Astrocyte (in vitro differentiated cells and primary cell): ENCODE data around the gene GPC3. TPM values are rescaled to one million over a fixed set of nuclear protein-coding genes. Genes with fewer than 3 reads are reported as not detected.

ENCODE experiments used
- DNase-seq: peaks from one replicate; pipeline ENCODE4 v3.0.0-alpha.2; 2010; ENCODE audit warnings: low read depth
- FAIRE-seq: peaks from 2 replicates; lab custom pipeline; 2011; peaks lifted over from hg19 to GRCh38; lab: Jason Lieb, UNC
- H2AFZ ChIP-seq: 2 replicates; pipeline ENCODE4 v1.6.0; 2012; ENCODE audit warnings: low read depth, low read length, inconsistent platforms
- H3K27ac ChIP-seq: 2 replicates; pipeline ENCODE4 v1.5.1; 2011; ENCODE audit warnings: low read depth, low read length, inconsistent platforms
- H3K27me3 ChIP-seq: 2 replicates; pipeline ENCODE4 v1.6.0; 2011; ENCODE audit warnings: low read length, inconsistent platforms; ENCODE audit not compliant: insufficient read depth
- H3K36me3 ChIP-seq: 2 replicates; pipeline ENCODE4 v1.5.1; 2011; ENCODE audit warnings: low read length, inconsistent platforms; ENCODE audit not compliant: insufficient read depth
- H3K4me1 ChIP-seq: 2 replicates; pipeline ENCODE4 v1.5.1; 2011; ENCODE audit warnings: low read length, inconsistent platforms; ENCODE audit not compliant: insufficient read depth
- H3K4me2 ChIP-seq: 2 replicates; pipeline ENCODE4 v1.6.0; 2012; ENCODE audit warnings: low read length, inconsistent platforms
- H3K4me3 ChIP-seq: 2 replicates; pipeline ENCODE4 v1.5.1; 2011; ENCODE audit warnings: low read depth, mild to moderate bottlenecking, low read length, inconsistent platforms; ENCODE audit not compliant: insufficient read depth
- H3K79me2 ChIP-seq: 2 replicates; pipeline ENCODE4 v1.6.0; 2012; ENCODE audit warnings: mild to moderate bottlenecking, low read length, inconsistent platforms; ENCODE audit not compliant: insufficient read depth
- H3K9ac ChIP-seq: 2 replicates; pipeline ENCODE4 v1.6.0; 2012; ENCODE audit warnings: mild to moderate bottlenecking, low read length, inconsistent platforms
- H3K9me3 ChIP-seq: 2 replicates; pipeline ENCODE4 v1.5.1; 2012; ENCODE audit warnings: low read depth, mild to moderate bottlenecking, low read length, inconsistent platforms; ENCODE audit not compliant: insufficient read depth
- H4K20me1 ChIP-seq: 2 replicates; pipeline ENCODE4 v1.6.0; 2012; ENCODE audit warnings: low read length, inconsistent platforms; ENCODE audit not compliant: insufficient read depth
- H3K27ac Mint-ChIP-seq: one replicate; pipeline ENCODE4 v1.8.0; 2021; ENCODE audit warnings: mild to moderate bottlenecking, mixed read lengths; ENCODE audit not compliant: unreplicated experiment
- H3K27me3 Mint-ChIP-seq: one replicate; pipeline ENCODE4 v1.8.0; 2021; ENCODE audit warnings: low read depth, mixed read lengths; ENCODE audit not compliant: unreplicated experiment
- H3K36me3 Mint-ChIP-seq: one replicate; pipeline ENCODE4 v1.8.0; 2021; ENCODE audit warnings: low read depth, mixed read lengths; ENCODE audit not compliant: unreplicated experiment
- H3K4me1 Mint-ChIP-seq: one replicate; pipeline ENCODE4 v1.8.0; 2021; ENCODE audit warnings: low read depth, mixed read lengths; ENCODE audit not compliant: unreplicated experiment
- H3K4me3 Mint-ChIP-seq: one replicate; pipeline ENCODE4 v1.8.0; 2021; ENCODE audit warnings: mild to moderate bottlenecking, moderate library complexity, mixed read lengths; ENCODE audit not compliant: unreplicated experiment
- H3K9me3 Mint-ChIP-seq: one replicate; pipeline ENCODE4 v1.8.0; 2021; ENCODE audit warnings: mild to moderate bottlenecking, mixed read lengths; ENCODE audit not compliant: unreplicated experiment
- CTCF ChIP-seq: IDR thresholded peaks from 2 replicates; pipeline ENCODE4 v1.5.1; 2011; ENCODE audit warnings: low read depth, mild to moderate bottlenecking, inconsistent platforms, low read length, moderate library complexity; ENCODE audit not compliant: insufficient read depth
- EZH2 ChIP-seq: IDR thresholded peaks from 2 replicates; pipeline ENCODE4 v1.6.1; 2012; ENCODE audit warnings: mild to moderate bottlenecking, low read length, inconsistent platforms; ENCODE audit not compliant: insufficient read depth
- total RNA-seq: library from RNA; stranded (reverse); gene quantifications from 2 replicates; pipeline ENCODE4 v1.2.1, GENCODE V29; 2021

The GPC3 gene
- total RNA-seq, 1 donor from 2014 or later: 8.2 TPM

GRCh38 chrX:134026565-134027311 lies 41.3 kb upstream of the GPC3 start:
- no peak for FAIRE-seq
- H3K4me3 ChIP-seq: no peak overlapping the region

GRCh38 chrX:134025986-134026545 lies 40.7 kb upstream of the GPC3 start:
- Histone ChIP-seq H3K9me3 (no peaks in the 10 kb centered on the region), H3K4me2 (peak overlapping the region; percentile 60), H3K36me3 (no peaks in the 10 kb centered on the region), H3K27me3 (no peaks in the 10 kb centered on the region), H4K20me1 (no peaks in the 10 kb centered on the region), H3K9ac (no peak overlapping the region), H3K79me2 (no peaks in the 10 kb centered on the region), H2AFZ (no peak overlapping the region), H3K27ac (no peak overlapping the region), H3K4me3 (no peak overlapping the region), H3K4me1 (no peaks in the 10 kb centered on the region)
- H3K27ac Mint-ChIP-seq: no peak overlapping the region
- no peaks in the 10 kb centered on the region for H3K36me3 Mint-ChIP-seq
- DNase-seq (no peak), FAIRE-seq (no peak)
- H3K4me1 Mint-ChIP-seq: no peaks in the 10 kb centered on the region
- no peaks in the 10 kb centered on the region for H3K9me3 Mint-ChIP-seq
- no peaks in the 10 kb centered on the region for H3K27me3 Mint-ChIP-seq
- no peak overlapping the region for H3K4me3 Mint-ChIP-seq
- no peak for TF ChIP-seq EZH2
- no peak for TF ChIP-seq CTCF

More at GRCh38 chrX:134026565-134027311, 41.3 kb upstream of the GPC3 start:
- Histone ChIP-seq H3K27ac (no peak overlapping the region), H3K9ac (no peak overlapping the region), H3K4me1 (no peaks in the 10 kb centered on the region), H3K79me2 (no peaks in the 10 kb centered on the region), H3K27me3 (no peaks in the 10 kb centered on the region), H2AFZ (peak overlapping the region; percentile 41), H3K4me2 (peak overlapping the region; percentile 60), H3K36me3 (no peaks in the 10 kb centered on the region), H4K20me1 (no peaks in the 10 kb centered on the region), H3K9me3 (no peaks in the 10 kb centered on the region)
- no peaks in the 10 kb centered on the region for H3K36me3 Mint-ChIP-seq
- peak; percentile 1 for DNase-seq
- no peak overlapping the region for H3K4me3 Mint-ChIP-seq
- TF ChIP-seq CTCF: peak; percentile 31
- TF ChIP-seq EZH2: no peak
- H3K27ac Mint-ChIP-seq: no peak overlapping the region
- no peaks in the 10 kb centered on the region for H3K4me1 Mint-ChIP-seq
- no peaks in the 10 kb centered on the region for H3K27me3 Mint-ChIP-seq
- H3K9me3 Mint-ChIP-seq: no peaks in the 10 kb centered on the region
